ENCODE results near the gene MBNL1. TPM values are rescaled to one million over a fixed set of nuclear protein-coding genes. Genes with fewer than 3 reads are reported as not detected.
"Not testable (repeated sequence)": the region's sequence is repeated elsewhere in the genome, so short reads cannot be mapped to it uniquely, and the experiment has no call there.

MBNL1 gene
- total and polyA plus RNA-seq, 3 donors from 2014 or later: 36.5 to 167 (median 145) TPM

- Histone ChIP-seq H3K27me3 (no peaks in the 10 kb centered on the region), H3K4me1 (peaks cover 12% of the 10 kb centered on the region), H3K27ac (no peak overlapping the region), H3K36me3 (ENCODE audit: low read depth, missing control alignments) (no peaks in the 10 kb centered on the region), H3K4me3 (no peak overlapping the region), H3K9me3 (no peaks in the 10 kb centered on the region)
- DNase-seq: no peak
- TF ChIP-seq POLR2A (IDR thresholded peaks at IDR 0.05) (no peak), CTCF (IDR thresholded peaks at IDR 0.05) (no peak)
- 89 to 96% methylated on average over 2 of the region's 2 CpGs for WGBS, 2 donors
- intact Hi-C loops (cut with DNase I; ENCODE audit: low total_unique reads): no loop called here
Measured at GRCh38 chr3:152335273-152335672, 66.5 kb downstream of the MBNL1 start.

DNA sequence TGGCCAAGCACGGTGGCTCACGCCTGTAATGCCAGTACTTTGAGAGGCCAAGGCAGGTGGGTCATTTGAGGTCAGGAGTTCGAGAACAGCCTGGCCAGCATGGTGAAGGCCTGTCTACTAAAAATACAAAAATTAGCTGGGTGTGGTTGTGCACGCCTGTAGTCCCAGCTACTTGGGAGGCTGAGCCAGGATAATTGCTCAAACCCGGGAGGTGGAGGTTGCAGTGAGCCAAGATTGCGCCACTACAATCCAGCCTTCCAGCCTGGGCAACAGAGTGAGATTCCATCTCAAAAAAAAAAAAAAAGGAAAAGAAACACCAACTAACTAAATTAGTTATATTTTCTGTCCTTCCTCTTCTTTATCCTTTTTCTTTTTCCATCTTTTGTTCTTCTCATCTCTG, 68.6 kb downstream of the MBNL1 start:
- H3K4me3 ChIP-seq; H3K9me3 ChIP-seq; DNase-seq; H3K27ac ChIP-seq; H3K4me1 ChIP-seq; H3K27me3 ChIP-seq; intact Hi-C loops (cut with DNase I; ENCODE audit: low total_unique reads); H3K36me3 ChIP-seq (ENCODE audit: low read depth, missing control alignments): not testable (repeated sequence)
- 93 to 97% methylated on average over 6 of the region's 6 CpGs for whole genome bisulfite sequencing, 2 donors

GRCh38 chr3:152338159-152338720, 69.5 kb downstream of the MBNL1 start:
- no peak overlapping the region for H3K27ac ChIP-seq
- DNase-seq: no peak
- H3K4me1 ChIP-seq: peaks cover under 1% of the 10 kb centered on the region
- no peaks in the 10 kb centered on the region for H3K36me3 ChIP-seq (ENCODE audit: low read depth, missing control alignments)
- TF ChIP-seq CTCF (IDR thresholded peaks at IDR 0.05) (no peak), POLR2A (IDR thresholded peaks at IDR 0.05) (no peak)
- no peaks in the 10 kb centered on the region for H3K9me3 ChIP-seq
- H3K4me3 ChIP-seq: no peak overlapping the region
- H3K27me3 ChIP-seq: no peaks in the 10 kb centered on the region
- WGBS, 2 donors: 95% methylated on average over 5 of the region's 5 CpGs
- intact Hi-C loops (cut with DNase I; ENCODE audit: low total_unique reads): no loop called here

- H3K4me3 ChIP-seq: no peak overlapping the region
- H3K9me3 ChIP-seq: no peaks in the 10 kb centered on the region
- no peak for DNase-seq
- no peaks in the 10 kb centered on the region for H3K36me3 ChIP-seq (ENCODE audit: low read depth, missing control alignments)
- H3K4me1 ChIP-seq: no peaks in the 10 kb centered on the region
- TF ChIP-seq CTCF (IDR thresholded peaks at IDR 0.05) (no peak), POLR2A (IDR thresholded peaks at IDR 0.05) (no peak)
- no peaks in the 10 kb centered on the region for H3K27me3 ChIP-seq
- H3K27ac ChIP-seq: no peak overlapping the region
- intact Hi-C loops (cut with DNase I; ENCODE audit: low total_unique reads): no loop called here
- WGBS, 2 donors: 84 to 88% methylated on average over 4 of the region's 4 CpGs
Measured at GRCh38 chr3:152339881-152340505, 71.3 kb downstream of the MBNL1 start.

DNA sequence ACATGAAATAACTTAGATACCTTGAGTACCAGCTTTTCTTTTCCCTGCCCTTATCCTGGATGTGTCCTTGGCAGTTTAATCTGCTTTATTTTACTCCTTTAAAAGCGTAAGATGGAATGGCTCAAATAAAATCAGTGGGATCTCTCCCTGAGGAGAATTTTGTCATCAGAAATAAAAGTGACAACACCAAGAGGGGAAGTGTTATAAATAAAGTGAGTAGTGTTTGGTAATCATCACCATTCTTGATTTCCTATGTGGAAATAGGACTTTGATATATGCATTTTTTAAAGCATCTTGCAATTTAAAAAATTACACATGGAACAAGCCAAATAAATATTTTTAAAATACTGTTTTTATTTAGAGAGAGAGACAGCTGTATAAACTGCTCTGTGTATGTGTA, 76.5 kb downstream of the MBNL1 start:
- Histone ChIP-seq H3K36me3 (ENCODE audit: low read depth, missing control alignments) (no peaks in the 10 kb centered on the region), H3K4me1 (no peaks in the 10 kb centered on the region), H3K4me3 (no peak overlapping the region), H3K27ac (no peak overlapping the region), H3K9me3 (no peaks in the 10 kb centered on the region), H3K27me3 (no peaks in the 10 kb centered on the region)
- DNase-seq: no peak
- WGBS, 2 donors: 68 to 80% methylated on average over 1 of the region's 1 CpG
- TF ChIP-seq CTCF (IDR thresholded peaks at IDR 0.05) (no peak), POLR2A (IDR thresholded peaks at IDR 0.05) (no peak)
- intact Hi-C loops (cut with DNase I; ENCODE audit: low total_unique reads): no loop called here

Data from testis (tissue), 3 donors.